Measurements from ENCODE around the gene MTRFR.

- TF ChIP-seq POLR2A (IDR thresholded peaks at IDR 0.05; ENCODE audit: low read length): no peak
- no peak for TF ChIP-seq GATA1 (IDR thresholded peaks at IDR 0.05; ENCODE audit: low read depth, low read length)
These were observed 797 bp upstream of the MTRFR start for GRCh38 chr12:123232472-123232806.
